ENCODE measurements around the gene NEK2. TPM values are rescaled to one million over a fixed set of nuclear protein-coding genes. Genes with fewer than 3 reads are reported as not detected.
A peak's percentile ranks its signal among the peaks of the same experiment; 100 is the strongest.

NEK2 gene
- total and polyA plus RNA-seq, 2 of the 13 experiments (the other 11 are each of a cell fraction or from before 2014, with no cell fraction given), result 10.9 to 40.8 TPM

DNA sequence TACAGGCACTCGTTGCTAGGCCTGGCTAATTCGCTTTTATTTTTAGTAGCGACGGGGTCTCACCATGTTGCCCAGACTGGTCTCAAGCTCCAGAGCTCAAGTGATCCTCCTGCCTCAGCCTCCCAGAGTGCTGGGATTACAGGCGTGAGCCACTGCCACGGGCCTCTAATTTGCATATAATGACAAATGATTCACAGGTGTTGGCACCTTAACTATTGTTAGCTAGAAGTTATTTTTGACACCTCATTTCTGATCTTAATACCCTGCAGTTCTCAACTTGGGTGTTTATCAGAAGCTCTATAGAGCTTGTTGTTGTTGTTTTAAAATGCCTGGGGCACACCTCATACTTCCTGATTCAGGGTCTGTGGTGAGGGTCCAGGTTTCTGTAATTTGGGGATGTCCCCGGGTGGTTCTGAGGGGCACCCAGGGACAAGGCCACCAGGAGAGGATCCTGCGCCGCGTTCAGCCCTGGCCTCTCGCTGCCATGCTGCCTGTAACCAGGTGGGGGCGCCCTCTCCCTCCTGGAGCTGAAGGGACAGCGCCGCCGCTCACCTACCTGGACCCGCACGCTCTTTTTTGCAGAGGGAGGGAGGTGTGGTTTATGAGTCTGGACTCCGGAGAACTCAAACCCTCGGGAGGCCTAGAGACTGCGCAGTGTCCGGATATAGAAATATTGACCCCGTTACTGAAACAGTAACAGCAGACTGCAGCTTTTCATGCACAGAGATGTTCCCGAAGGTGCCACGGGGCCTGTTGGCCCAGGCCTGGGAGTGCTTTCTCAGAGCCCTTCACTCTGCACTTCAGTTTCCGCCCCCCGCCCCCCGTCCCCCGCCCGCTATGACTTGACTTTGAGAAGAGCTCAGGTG, 23.0 kb upstream of the NEK2 start (continued):
- TF ChIP-seq, protein P1, sequence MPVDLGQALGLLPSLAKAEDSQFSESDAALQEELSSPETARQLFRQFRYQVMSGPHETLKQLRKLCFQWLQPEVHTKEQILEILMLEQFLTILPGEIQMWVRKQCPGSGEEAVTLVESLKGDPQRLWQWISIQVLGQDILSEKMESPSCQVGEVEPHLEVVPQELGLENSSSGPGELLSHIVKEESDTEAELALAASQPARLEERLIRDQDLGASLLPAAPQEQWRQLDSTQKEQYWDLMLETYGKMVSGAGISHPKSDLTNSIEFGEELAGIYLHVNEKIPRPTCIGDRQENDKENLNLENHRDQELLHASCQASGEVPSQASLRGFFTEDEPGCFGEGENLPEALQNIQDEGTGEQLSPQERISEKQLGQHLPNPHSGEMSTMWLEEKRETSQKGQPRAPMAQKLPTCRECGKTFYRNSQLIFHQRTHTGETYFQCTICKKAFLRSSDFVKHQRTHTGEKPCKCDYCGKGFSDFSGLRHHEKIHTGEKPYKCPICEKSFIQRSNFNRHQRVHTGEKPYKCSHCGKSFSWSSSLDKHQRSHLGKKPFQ (CRISPR knock-in tag; IDR thresholded peaks at IDR 0.05; ENCODE audit: insufficient replicate concordance), result no peak
- 0 out of 2 replicates have a peak, but pooled peaks have one; percentile 31 for TF ChIP-seq TMF1 (CRISPR knock-in tag; IDR thresholded peaks at IDR 0.05; ENCODE audit: low read depth)
- TF ChIP-seq ZNF510 (CRISPR knock-in tag; IDR thresholded peaks at IDR 0.05; ENCODE audit: low read depth), result no peak
- TF ChIP-seq ZNF614 (CRISPR knock-in tag; IDR thresholded peaks at IDR 0.05; ENCODE audit: borderline replicate concordance), result peak; percentile 40; the same call in 1 of the 2 replicates
- no peak for TF ChIP-seq MTF1 (CRISPR knock-in tag; IDR thresholded peaks at IDR 0.05)
- TF ChIP-seq MYNN (CRISPR knock-in tag; IDR thresholded peaks at IDR 0.05; ENCODE audit: low read depth), result no peak
- TF ChIP-seq REPIN1 (CRISPR knock-in tag; IDR thresholded peaks at IDR 0.05; ENCODE audit: borderline replicate concordance, low read depth), result peak; percentile 52
- TF ChIP-seq, protein P2, sequence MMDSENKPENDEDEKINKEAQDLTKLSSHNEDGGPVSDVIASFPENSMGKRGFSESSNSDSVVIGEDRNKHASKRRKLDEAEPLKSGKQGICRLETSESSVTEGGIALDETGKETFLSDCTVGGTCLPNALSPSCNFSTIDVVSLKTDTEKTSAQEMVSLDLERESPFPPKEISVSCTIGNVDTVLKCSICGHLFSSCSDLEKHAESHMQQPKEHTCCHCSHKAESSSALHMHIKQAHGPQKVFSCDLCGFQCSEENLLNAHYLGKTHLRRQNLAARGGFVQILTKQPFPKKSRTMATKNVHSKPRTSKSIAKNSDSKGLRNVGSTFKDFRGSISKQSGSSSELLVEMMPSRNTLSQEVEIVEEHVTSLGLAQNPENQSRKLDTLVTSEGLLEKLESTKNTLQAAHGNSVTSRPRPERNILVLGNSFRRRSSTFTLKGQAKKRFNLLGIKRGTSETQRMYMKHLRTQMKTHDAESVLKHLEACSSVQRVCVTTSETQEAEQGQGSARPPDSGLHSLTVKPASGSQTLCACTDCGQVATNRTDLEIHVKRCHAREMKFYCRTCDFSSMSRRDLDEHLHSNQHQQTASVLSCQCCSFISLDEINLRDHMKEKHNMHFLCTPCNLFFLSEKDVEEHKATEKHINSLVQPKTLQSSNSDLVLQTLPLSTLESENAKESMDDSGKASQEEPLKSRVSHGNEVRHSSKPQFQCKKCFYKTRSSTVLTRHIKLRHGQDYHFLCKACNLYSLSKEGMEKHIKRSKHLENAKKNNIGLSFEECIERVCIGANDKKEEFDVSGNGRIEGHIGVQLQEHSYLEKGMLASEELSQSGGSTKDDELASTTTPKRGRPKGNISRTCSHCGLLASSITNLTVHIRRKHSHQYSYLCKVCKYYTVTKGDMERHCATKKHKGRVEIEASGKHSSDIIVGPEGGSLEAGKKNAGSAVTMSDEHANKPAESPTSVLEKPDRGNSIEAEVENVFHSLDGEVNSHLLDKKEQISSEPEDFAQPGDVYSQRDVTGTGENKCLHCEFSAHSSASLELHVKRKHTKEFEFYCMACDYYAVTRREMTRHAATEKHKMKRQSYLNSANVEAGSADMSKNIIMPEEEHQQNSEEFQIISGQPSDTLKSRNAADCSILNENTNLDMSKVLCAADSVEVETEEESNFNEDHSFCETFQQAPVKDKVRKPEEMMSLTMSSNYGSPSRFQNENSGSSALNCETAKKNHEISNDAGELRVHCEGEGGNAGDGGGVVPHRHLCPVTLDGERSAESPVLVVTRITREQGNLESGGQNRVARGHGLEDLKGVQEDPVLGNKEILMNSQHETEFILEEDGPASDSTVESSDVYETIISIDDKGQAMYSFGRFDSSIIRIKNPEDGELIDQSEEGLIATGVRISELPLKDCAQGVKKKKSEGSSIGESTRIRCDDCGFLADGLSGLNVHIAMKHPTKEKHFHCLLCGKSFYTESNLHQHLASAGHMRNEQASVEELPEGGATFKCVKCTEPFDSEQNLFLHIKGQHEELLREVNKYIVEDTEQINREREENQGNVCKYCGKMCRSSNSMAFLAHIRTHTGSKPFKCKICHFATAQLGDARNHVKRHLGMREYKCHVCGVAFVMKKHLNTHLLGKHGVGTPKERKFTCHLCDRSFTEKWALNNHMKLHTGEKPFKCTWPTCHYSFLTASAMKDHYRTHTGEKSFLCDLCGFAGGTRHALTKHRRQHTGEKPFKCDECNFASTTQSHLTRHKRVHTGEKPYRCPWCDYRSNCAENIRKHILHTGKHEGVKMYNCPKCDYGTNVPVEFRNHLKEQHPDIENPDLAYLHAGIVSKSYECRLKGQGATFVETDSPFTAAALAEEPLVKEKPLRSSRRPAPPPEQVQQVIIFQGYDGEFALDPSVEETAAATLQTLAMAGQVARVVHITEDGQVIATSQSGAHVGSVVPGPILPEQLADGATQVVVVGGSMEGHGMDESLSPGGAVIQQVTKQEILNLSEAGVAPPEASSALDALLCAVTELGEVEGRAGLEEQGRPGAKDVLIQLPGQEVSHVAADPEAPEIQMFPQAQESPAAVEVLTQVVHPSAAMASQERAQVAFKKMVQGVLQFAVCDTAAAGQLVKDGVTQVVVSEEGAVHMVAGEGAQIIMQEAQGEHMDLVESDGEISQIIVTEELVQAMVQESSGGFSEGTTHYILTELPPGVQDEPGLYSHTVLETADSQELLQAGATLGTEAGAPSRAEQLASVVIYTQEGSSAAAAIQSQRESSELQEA (CRISPR knock-in tag; IDR thresholded peaks at IDR 0.05; ENCODE audit: not compliant biosample characterization), result peak; percentile 47
- TF ChIP-seq, protein P3, sequence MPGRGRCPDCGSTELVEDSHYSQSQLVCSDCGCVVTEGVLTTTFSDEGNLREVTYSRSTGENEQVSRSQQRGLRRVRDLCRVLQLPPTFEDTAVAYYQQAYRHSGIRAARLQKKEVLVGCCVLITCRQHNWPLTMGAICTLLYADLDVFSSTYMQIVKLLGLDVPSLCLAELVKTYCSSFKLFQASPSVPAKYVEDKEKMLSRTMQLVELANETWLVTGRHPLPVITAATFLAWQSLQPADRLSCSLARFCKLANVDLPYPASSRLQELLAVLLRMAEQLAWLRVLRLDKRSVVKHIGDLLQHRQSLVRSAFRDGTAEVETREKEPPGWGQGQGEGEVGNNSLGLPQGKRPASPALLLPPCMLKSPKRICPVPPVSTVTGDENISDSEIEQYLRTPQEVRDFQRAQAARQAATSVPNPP (CRISPR knock-in tag; IDR thresholded peaks at IDR 0.05), result no peak
- TF ChIP-seq HNF4A (CRISPR knock-in tag; IDR thresholded peaks at IDR 0.05), result peak; percentile 59
- peak; percentile 65; the same call in 1 of the 2 replicates for TF ChIP-seq MYC (CRISPR knock-in tag; IDR thresholded peaks at IDR 0.05; ENCODE audit: borderline replicate concordance)
- TF ChIP-seq ZSCAN25 (CRISPR knock-in tag; IDR thresholded peaks at IDR 0.05), result peak; percentile 90
- peak; percentile 76 for TF ChIP-seq GATAD2A (CRISPR knock-in tag; IDR thresholded peaks at IDR 0.05)
- TF ChIP-seq KLF13 (CRISPR knock-in tag; IDR thresholded peaks at IDR 0.05), result no peak
- TF ChIP-seq MED1 (CRISPR knock-in tag; IDR thresholded peaks at IDR 0.05), result peak; percentile 72
- TF ChIP-seq YEATS4 (CRISPR knock-in tag; IDR thresholded peaks at IDR 0.05; ENCODE audit: borderline replicate concordance), result peak; percentile 51; the same call in 1 of the 2 replicates
- no peak for TF ChIP-seq AGO2 (optimal IDR thresholded peaks at IDR 0.05; ENCODE audit: low read depth, low read length)
- no peak for TF ChIP-seq KDM5A (IDR thresholded peaks at IDR 0.05; ENCODE audit: borderline replicate concordance, low read length)

Measured in HepG2 (cell line).